HG03571 (cell line): ENCODE results near the gene SUPT5H.
"Not testable (repeated sequence)": the region's sequence is repeated elsewhere in the genome, so short reads cannot be mapped to it uniquely, and the experiment has no call there.

Experiments used
- ATAC-seq: cut with Tn5 transposase; IDR thresholded peaks from one replicate; pipeline ENCODE4 v1.9.1; 2021; ENCODE audit not compliant: unreplicated experiment

The SUPT5H gene

DNA sequence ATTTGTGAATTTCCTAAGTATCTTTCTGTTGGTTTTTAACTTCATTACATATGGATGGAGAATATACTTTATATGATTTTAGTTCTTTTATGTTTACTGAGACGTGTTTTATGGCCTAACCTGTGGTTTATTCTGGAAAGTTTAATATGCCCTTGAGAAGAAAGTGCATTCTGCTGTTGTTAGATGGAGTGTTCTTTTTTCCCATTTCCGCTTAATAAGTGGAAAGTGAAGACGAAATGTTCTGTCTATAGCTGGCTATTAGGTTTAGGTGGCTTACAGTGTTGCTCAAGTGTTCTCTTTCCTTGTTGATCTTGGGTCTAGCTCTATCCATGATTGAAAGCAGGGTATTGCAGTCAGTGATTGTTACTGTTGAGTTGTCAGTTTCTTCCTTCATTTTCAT is 18.0 kb downstream of the SUPT5H start:
- no peak for ATAC-seq

DNA sequence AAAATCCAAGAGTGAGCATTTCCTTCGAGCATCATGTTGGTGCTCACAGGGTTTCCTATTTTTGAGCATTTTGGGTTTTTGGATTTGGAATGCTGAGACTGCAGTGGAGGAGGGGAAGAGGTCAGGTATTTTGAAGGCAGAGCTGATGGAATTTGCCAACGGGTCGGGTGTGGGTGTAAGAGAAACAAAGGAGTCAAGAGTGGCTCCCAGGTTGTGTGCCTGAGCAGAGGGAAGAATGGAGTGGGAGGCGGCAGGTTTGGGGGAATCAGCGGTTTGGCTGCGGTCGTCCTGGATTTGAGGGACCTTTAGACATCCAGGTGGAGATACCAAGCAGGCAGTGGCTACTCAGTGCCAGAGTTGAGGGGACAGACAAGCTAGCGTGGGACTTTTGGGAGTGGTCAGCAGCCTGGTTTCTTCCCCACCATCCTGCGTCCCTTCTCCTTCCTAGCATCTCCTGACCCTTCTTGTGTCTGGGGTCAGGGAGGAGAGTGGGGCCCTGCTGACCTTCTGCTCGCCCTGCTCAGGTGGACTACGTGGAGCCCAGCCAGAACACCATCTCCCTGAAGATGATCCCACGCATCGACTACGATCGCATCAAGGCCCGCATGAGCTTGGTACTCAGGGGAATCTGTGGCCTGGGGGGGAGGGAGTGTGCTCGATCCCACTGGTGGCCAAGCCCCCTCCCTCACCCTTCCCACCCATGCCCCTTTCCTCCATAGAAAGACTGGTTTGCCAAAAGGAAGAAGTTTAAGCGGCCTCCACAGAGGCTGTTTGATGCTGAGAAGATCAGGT is 20.8 kb downstream of the SUPT5H start:
- no peak for ATAC-seq

- ATAC-seq, result no peak
Observed at GRCh38 chr19:39467941-39468340, 22.6 kb downstream of the SUPT5H start.

GRCh38 chr19:39469036-39469435 is 23.7 kb downstream of the SUPT5H start:
- ATAC-seq, result no peak

DNA sequence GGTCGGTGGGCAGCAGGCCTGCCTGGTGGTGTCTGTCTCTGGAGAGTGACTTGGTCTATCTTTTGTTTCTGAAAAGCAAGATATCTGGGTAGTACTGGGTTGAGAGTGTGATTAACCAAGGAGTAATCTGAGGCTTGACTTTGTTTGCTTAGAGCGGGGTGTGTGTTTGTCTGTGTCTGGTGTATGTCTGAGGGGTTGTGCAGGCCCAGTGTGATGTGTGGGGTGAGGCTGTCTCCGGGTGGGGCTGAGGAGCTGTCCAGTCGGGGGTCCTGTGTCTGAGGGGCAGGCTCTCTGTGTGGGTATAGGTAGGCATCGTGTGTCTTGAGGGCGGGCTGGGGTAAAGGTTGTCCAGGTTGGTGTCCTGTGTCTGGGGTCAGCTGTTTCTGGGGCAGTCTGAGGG is 24.2 kb downstream of the SUPT5H start:
- no peak for ATAC-seq

DNA sequence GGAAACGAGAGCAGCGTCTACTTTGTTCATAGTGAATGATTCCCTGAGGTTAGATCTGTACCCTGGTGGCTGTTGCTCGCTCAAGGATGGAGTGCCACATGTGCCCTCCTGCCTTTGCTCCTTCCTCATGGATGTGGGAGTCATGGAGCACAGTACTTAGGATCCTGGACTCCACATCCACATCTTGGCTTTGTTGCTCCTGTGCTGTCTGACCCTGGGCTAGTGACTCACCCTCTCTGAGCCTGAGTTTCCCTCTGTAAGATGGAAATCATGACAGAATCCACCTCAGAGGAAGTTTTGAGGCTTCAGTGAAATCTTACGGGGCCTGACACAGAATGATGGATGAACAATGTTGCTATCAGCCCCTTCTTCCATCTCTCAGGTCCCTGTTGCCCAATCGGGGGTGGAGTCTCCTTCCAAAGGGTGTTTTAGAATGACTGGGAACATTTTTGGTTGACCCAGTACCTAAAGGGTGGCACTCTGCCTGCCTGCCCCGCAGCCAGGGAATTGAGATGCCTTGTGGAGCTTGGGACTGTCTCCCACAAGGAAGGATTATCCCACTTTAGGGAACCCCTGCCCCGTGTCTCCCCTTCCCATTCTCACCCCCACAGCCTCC is 25.4 kb downstream of the SUPT5H start:
- no peak for ATAC-seq

- no peak for ATAC-seq
Observed at GRCh38 chr19:39471756-39472536, 26.6 kb downstream of the SUPT5H start.

- ATAC-seq, result no peak
Observed at GRCh38 chr19:39472746-39473442, 27.5 kb downstream of the SUPT5H start.

GRCh38 chr19:39473443-39473960 is 28.1 kb downstream of the SUPT5H start:
- ATAC-seq, result no peak

DNA sequence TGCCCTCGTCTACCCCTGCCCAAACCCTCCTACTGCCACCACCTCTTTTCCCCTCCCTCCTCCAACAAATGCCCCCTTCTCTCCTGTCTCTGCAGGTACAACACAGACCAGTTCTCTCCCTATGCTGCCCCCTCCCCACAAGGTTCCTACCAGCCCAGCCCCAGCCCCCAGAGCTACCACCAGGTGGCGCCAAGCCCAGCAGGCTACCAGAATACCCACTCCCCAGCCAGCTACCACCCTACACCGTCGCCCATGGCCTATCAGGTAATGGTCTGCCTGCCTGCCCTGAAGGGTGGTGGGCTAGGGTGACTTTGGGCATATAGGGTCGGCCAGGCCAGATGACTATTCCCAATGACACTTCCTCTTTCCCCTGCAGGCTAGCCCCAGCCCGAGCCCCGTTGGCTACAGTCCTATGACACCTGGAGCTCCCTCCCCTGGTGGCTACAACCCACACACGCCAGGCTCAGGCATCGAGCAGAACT is 28.8 kb downstream of the SUPT5H start:
- no peak for ATAC-seq

- no peak for ATAC-seq
Observed at GRCh38 chr19:39475748-39476147, 30.4 kb downstream of the SUPT5H start.

GRCh38 chr19:39479319-39479801 is 34.0 kb downstream of the SUPT5H start:
- not testable (repeated sequence) for ATAC-seq

GRCh38 chr19:39479916-39480315 is 34.5 kb downstream of the SUPT5H start:
- ATAC-seq, result no peak

GRCh38 chr19:39480337-39481228 is 35.2 kb downstream of the SUPT5H start, which contains the start of gene TIMM50:
TIMM50 (plus strand) TSS chr19:39480838; CDS start chr19:39480854, 16 bp downstream.
- peak; percentile 81 for ATAC-seq

DNA sequence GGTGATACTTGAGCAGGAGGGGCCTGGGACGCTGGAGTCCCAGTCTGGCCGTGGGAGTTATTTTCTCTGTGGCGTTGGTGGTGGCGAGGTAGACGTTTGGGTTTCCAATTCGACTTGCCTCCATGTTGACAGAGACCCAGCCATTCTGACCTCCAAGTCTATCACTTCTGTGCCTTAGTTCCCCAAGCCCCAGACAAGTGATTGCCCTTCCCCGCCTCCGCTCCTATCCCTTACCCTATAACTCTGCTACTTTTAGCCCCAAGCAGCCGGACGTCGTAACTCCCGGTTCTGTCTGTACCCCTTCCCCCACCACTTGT is 35.8 kb downstream of the SUPT5H start:
- ATAC-seq, result no peak

GRCh38 chr19:39481676-39482075 is 36.3 kb downstream of the SUPT5H start:
- ATAC-seq, result no peak

GRCh38 chr19:39483141-39483540 is 37.8 kb downstream of the SUPT5H start:
- no peak for ATAC-seq

DNA sequence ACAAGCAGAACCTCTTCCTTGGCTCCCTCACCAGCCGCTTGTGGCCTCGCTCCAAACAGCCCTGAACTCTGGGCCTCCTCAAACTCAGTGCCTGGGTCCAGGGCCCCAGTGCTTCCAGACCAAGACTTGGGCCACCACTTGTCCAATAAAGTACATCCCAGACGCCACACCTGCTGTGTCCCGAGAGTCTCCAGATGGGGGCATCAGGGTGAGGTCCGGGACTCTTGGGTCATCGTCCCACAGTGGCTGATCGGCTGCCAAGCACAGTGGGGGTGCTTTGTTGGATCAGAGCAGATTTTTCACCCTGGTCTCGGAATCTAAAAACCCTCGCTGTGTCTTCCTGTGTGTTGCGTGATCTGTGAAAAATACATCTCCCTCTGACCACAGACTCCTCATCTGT is 44.4 kb downstream of the SUPT5H start:
- no peak for ATAC-seq

DNA sequence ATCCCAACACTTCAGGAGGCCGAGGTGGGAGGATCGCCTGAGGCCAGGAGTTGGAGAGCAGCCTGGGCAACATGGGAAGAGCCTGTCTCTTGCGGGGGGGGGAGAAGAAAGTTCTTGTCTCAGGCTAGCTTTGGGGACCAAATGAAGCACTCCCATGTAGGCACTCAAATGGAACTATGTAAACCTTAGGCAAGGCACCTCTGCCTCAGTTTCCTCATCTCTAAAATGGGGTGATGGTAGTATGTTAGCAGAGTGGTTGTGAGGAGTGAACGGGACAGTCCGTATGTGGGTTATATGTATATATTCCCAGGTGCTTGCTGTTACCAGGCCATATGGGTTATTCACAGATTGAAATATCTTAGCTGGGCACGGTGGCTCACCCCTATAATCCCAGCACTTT is 46.8 kb downstream of the SUPT5H start:
- ATAC-seq, result no peak

DNA sequence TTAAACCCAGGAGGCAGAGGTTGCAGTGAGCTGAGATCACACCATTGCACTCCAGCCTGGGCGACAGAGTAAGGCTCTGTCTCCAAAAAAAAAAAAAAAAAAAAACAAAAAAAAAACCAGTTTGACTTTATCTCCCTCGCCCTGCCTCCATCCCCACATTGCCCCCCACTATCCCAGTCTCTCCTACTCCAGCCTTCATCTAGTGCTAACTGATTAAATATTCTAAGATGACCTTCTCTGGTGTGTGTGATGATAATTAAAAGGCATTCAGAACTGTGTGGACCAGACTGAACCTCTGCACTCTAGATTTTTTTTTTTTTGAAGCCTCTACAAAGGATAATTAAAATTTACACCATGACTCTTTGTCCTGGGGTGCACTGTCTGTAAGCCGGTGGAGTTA is 47.4 kb downstream of the SUPT5H start:
- ATAC-seq, result no peak
